Measurements from ENCODE around the gene TCF4. TPM values are rescaled to one million over a fixed set of nuclear protein-coding genes. Genes with fewer than 3 reads are reported as not detected.

TCF4 gene
- total RNA-seq, 1 experiment from 2014 or later: 12.5 TPM

- Histone ChIP-seq H4K20me1 (ENCODE audit: low read length) (no peaks in the 10 kb centered on the region), H3K27ac (ENCODE audit: low read length) (no peak overlapping the region), H3K27me3 (ENCODE audit: low read length) (no peaks in the 10 kb centered on the region), H3K9me2 (replicated peaks; ENCODE audit: low read length) (no peaks in the 10 kb centered on the region), H3K36me3 (ENCODE audit: low read depth, low read length) (no peaks in the 10 kb centered on the region), H3K9ac (ENCODE audit: low read length) (no peak overlapping the region), H3K79me2 (ENCODE audit: low read length) (peaks cover 11% of the 10 kb centered on the region; the same call in 1 of the 2 replicates), H2AFZ (ENCODE audit: low read length) (no peak overlapping the region), H3K4me1 (ENCODE audit: insufficient read depth, low read length) (no peaks in the 10 kb centered on the region), H3K4me3 (ENCODE audit: low read length) (no peak overlapping the region), H3F3A (ENCODE audit: low read length, unreplicated experiment) (no peaks in the 10 kb centered on the region), H3K4me2 (ENCODE audit: low read length) (no peak overlapping the region), H3K9me3 (ENCODE audit: low read length) (no peaks in the 10 kb centered on the region)
- DNase-seq (no peak), ATAC-seq (no peak)
- TF ChIP-seq EZH2 (IDR thresholded peaks at IDR 0.05; ENCODE audit: low read length, unreplicated experiment) (no peak), CTCF (conservative IDR thresholded peaks at IDR 0.05; ENCODE audit: low read depth, low read length) (no peak), EZH2phosphoT487 (IDR thresholded peaks at IDR 0.05; ENCODE audit: borderline replicate concordance, low read length) (no peak)
- BruUV-seq (replicated peaks): no TSS peak
- CTCF ChIA-PET: no interaction called here
- POLR2A ChIA-PET (ENCODE audit: unreplicated experiment): no interaction called here
- intact Hi-C loops (cut with micrococcal nuclease): no loop called here
Observed at GRCh38 chr18:55584201-55584600, 3.8 kb downstream of the TCF4 start.

- H3K4me2 ChIP-seq (ENCODE audit: low read length): no peak overlapping the region
- no peaks in the 10 kb centered on the region for H3K9me3 ChIP-seq (ENCODE audit: low read length)
- TF ChIP-seq CTCF (conservative IDR thresholded peaks at IDR 0.05; ENCODE audit: low read depth, low read length) (no peak), EZH2 (IDR thresholded peaks at IDR 0.05; ENCODE audit: low read length, unreplicated experiment) (no peak), EZH2phosphoT487 (IDR thresholded peaks at IDR 0.05; ENCODE audit: borderline replicate concordance, low read length) (no peak)
- no peak overlapping the region for H3K9ac ChIP-seq (ENCODE audit: low read length)
- POLR2A ChIA-PET (ENCODE audit: unreplicated experiment): no interaction called here
- no peaks in the 10 kb centered on the region for H3K27me3 ChIP-seq (ENCODE audit: low read length)
- intact Hi-C loops (cut with micrococcal nuclease): no loop called here
- ATAC-seq (no peak), DNase-seq (no peak)
- BruUV-seq (replicated peaks): no TSS peak
- no peaks in the 10 kb centered on the region for H3K4me1 ChIP-seq (ENCODE audit: insufficient read depth, low read length)
- no peak overlapping the region for H2AFZ ChIP-seq (ENCODE audit: low read length)
- no peaks in the 10 kb centered on the region for H3F3A ChIP-seq (ENCODE audit: low read length, unreplicated experiment)
- no peak overlapping the region for H3K27ac ChIP-seq (ENCODE audit: low read length)
- H4K20me1 ChIP-seq (ENCODE audit: low read length): no peaks in the 10 kb centered on the region
- no peaks in the 10 kb centered on the region for H3K79me2 ChIP-seq (ENCODE audit: low read length)
- no peaks in the 10 kb centered on the region for H3K36me3 ChIP-seq (ENCODE audit: low read depth, low read length)
- no peaks in the 10 kb centered on the region for H3K9me2 ChIP-seq (replicated peaks; ENCODE audit: low read length)
- H3K4me3 ChIP-seq (ENCODE audit: low read length): no peak overlapping the region
- CTCF ChIA-PET: interaction anchor here (0.6 kb wide), 1 partner anchor 1029 kb away, joined by 3 read pairs; no protein-coding TSS in a partner anchor
Observed at GRCh38 chr18:55582325-55582724, 5.7 kb downstream of the TCF4 start.

GRCh38 chr18:55579501-55580270, 8.3 kb downstream of the TCF4 start:
- H3K27me3 ChIP-seq (ENCODE audit: low read length): no peaks in the 10 kb centered on the region
- no peaks in the 10 kb centered on the region for H4K20me1 ChIP-seq (ENCODE audit: low read length)
- H3K4me2 ChIP-seq (ENCODE audit: low read length): no peak overlapping the region
- intact Hi-C loops (cut with micrococcal nuclease): loop anchor here (2.0 kb wide), 1 partner anchor 201 kb away; no protein-coding TSS in a partner anchor
- TF ChIP-seq CTCF (conservative IDR thresholded peaks at IDR 0.05; ENCODE audit: low read depth, low read length): no peak
- no peak for TF ChIP-seq EZH2 (IDR thresholded peaks at IDR 0.05; ENCODE audit: low read length, unreplicated experiment)
- H3K9me2 ChIP-seq (replicated peaks; ENCODE audit: low read length): no peaks in the 10 kb centered on the region
- ChIA-PET POLR2A (ENCODE audit: unreplicated experiment) (interaction anchor here (0.5 kb wide), 1 partner anchor 468 kb away, joined by 4 read pairs; no protein-coding TSS in a partner anchor), CTCF (interaction anchor here (1.2 kb wide), 1 partner anchor 202 kb away, joined by 3 read pairs; no protein-coding TSS in a partner anchor)
- H3K9me3 ChIP-seq (ENCODE audit: low read length): no peaks in the 10 kb centered on the region
- no peak overlapping the region for H3K4me3 ChIP-seq (ENCODE audit: low read length)
- H3K79me2 ChIP-seq (ENCODE audit: low read length): no peaks in the 10 kb centered on the region
- no peaks in the 10 kb centered on the region for H3K4me1 ChIP-seq (ENCODE audit: insufficient read depth, low read length)
- H3K27ac ChIP-seq (ENCODE audit: low read length): no peak overlapping the region
- no peaks in the 10 kb centered on the region for H3F3A ChIP-seq (ENCODE audit: low read length, unreplicated experiment)
- H2AFZ ChIP-seq (ENCODE audit: low read length): no peak overlapping the region
- no TSS peak for BruUV-seq (replicated peaks)
- no peak for DNase-seq
- no peak overlapping the region for H3K9ac ChIP-seq (ENCODE audit: low read length)
- H3K36me3 ChIP-seq (ENCODE audit: low read depth, low read length): no peaks in the 10 kb centered on the region
- no peak for ATAC-seq
